Central memory CD4-positive, alpha-beta T cell (primary cell): Measurements from ENCODE around the gene NOS1AP.
"Not testable (repeated sequence)": the region's sequence is repeated elsewhere in the genome, so short reads cannot be mapped to it uniquely, and the experiment has no call there.

ENCODE experiments used
- DNase-seq: peaks from one replicate; pipeline ENCODE4 v3.0.0; 2022

The NOS1AP gene

DNA sequence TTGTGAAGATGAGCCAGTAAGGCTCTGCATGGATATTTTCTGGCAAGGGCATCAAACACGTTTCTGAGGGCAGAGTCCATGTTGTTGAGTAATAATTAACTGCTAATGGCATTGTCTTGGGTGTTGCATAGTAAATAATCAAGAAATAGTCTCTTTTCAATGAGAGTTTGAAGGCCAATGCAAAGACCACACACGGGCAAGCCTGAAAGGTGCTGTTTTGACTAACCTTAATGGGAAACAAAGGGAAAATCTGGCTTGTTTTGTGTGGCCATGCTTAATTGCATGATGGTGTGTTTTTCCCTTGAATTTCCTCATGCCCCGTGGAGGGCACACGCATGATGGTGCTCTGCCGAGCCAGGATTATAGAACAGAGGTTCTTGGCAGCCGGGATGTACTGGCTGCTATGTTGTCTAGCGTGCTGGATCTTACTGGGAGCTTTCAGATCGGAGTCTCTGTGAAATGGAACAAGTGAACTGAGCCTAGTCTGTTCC is 127.6 kb downstream of the NOS1AP start:
- DNase-seq = no peak

DNA sequence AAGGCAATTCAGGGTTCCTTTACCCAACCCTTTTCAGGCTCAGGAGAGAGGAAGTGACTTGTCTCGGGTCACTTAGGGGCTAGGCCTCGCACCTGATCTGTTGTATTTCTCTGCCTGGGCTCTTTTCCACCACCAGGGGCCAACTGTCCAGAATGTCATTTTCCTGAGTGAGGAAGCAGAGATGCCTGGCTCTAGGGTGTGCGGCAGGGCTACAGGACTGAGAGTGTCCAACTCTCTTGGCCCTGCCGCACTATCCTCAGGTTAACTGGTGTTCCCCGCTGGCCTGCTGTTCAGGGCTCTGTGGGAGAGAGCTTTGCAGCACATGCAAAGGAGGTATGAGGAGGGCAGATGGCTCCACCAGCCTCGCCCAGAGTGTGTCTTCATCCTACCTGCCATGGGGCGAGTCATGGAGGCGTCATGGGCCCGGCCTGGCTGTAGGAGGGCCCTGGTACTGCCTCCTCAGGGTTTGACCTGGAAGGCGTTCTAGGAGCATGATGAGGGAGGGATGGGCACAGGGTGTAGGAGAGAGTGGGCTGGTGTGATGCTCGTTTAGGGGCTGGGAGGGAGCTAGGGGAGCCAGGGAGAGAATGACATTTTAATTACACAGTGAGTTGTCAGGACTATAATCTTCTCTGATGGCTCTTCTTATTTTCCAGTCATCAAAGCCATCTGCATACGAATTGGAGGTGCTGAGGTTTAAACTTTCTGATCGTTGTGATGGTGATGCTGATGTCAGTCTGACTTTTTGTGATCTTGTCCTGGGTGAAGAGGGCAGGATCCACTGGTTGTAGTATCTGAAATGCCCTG is 128.3 kb downstream of the NOS1AP start:
- no peak for DNase-seq

DNA sequence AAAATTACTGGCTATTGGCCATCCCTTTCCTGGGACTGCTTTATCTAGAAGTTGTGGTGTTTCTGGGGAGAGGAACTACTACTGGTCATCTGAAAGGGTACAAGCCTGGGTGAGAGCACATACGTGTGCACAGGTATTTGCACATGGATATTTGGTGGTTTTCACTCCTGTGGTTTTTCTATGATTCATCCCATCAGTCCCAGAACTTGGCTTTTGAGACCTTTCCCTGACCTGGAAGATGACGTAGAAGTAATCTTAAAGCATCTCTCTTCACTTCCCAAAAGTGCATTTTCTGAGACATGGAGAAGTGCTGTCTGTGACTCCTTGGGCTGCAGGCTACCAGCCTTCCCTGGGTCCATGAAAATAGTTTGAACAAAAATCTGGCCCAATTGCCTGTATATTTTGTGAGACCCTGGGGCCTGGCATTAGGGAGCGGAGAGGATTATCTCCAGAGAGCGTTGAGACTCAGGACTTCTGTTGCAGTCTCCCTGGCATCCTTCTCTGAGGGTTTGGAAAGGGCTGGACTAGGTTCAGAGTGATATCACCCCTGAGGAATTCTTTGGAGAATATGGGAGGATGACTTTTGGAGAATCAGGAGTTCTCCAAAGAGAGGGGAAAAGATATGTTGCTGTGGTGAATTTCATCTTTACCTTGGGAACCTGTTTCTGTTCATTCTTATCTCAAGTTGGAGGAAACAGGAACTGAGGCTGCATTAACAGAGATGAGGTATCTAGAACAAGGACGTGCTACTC is 130.8 kb downstream of the NOS1AP start:
- DNase-seq = no peak

DNA sequence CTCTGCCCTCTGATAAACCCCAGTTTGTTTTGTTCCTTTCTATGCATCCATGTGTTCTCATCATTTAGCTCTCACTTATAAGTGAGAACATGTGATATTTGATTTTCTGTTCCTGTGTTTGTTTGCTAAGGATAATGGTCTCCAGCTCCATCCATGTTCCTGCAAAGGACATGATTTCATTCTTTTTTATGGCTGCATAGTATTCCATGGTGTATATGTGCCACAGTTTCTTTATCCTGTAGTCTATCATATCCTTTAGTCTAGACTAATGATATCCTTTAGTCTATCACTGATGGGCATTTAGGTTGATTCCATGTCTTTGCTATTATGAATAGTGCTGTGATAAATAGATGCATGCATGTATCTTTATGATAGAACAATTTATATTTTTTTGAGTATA is 131.6 kb downstream of the NOS1AP start:
- not testable (repeated sequence) for DNase-seq

DNA sequence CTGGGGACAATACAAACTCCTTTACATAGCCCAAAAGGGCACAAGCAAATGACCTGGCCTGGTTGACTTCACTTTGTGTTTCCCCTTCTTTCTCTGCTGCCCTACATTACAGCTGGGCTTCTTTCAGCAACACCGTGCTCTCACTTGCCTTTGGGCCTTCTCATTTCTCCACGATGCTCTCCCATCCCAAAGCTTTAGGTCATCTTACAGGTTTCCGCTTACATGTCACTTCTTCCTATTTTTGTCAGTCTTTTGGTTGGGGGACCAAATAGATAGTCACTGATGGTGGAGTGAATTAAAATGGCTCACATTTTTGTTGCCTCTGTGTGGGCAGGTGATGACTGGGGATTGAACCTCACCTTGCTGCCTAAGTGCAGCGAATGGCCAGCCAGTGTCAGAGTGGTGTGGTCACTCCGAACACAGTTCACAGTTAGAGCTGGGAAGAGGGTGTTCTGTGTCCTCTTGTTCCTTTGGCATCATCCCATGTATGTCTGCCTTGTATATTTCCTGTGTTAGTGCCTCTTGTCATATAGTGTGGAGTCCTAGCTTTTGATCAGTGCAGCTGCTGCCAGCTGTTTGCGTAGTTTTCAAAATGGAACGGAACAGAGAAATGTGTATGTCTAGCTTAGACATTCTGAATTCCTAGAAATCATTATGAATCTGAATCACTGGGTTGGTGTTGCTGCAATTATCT is 134.8 kb downstream of the NOS1AP start:
- no peak for DNase-seq

DNA sequence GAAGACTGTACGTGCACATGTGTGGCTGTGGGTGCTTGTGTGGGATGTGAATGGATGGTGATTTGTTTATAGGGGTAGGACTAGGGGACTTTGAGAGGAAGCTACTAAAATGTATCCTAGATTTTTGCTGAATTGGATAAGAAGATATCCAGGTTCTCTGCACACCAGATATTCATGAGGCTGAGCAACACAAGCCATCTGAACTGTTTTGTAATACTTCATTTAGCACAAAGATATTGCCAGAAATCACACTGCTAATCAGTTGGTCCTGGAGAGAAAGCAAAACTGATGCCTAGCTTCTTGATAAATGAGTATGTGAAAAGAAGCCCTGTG is 135.3 kb downstream of the NOS1AP start:
- no peak for DNase-seq

DNA sequence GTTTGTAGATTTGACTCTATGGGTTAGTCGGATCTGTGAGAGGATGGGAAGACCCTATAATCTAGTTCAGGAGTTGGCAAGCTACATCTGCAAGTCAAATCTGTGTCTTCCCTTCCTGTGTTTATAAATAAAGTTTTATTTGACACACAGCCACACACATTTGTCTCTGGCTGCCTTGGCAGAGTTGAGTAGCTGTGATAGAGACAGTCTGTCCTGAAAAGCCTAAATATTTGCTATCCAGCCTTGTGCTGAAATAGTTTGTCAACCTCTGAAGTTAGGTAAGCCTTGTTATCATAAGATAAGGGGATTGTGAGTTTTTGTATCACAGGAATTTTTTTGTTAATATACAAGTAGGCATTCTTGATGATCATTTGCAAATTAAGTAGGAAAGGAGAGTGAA is 136.8 kb downstream of the NOS1AP start:
- DNase-seq = no peak

DNA sequence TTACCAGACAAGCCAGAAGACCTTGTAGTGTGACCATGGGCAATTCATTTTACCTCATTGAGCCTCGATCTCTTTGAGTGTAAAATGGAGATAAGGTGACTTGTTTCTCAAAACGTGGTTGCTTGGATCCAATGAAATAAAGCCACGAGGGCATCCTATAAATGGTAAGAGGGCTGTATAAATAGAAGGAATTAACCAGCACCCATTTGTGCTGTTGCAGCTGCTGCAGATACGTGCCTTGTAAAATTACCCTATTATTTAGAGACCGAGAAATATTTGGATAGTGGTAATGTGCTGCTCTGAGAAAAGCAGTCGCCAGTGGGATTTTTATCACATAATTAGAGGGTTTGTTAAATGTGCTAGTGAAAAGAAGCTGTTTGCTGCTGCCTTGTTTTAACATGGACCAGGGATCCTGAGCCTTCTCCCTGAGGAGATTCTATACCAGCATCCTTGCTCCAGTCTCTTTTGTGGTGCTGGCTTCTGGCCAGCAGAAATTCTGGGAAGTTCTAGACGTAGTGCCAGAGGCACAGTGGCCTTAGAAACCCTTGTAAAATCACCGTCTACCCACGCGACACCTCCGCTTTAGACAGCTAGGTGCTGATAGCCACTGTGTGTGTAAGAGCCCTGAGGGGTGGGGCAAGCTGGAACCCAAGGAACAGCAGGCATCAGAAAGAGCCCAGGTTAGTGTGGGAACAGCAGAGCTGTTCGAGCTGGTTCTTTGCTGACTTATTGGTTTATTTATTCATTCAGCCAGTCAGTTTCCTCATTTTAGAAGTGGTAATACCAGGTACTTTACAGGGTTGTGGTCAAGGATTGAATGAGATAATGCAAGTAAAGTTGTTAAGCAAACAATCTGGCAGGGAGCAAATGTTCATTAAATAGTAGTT is 137.5 kb downstream of the NOS1AP start:
- DNase-seq = no peak

DNA sequence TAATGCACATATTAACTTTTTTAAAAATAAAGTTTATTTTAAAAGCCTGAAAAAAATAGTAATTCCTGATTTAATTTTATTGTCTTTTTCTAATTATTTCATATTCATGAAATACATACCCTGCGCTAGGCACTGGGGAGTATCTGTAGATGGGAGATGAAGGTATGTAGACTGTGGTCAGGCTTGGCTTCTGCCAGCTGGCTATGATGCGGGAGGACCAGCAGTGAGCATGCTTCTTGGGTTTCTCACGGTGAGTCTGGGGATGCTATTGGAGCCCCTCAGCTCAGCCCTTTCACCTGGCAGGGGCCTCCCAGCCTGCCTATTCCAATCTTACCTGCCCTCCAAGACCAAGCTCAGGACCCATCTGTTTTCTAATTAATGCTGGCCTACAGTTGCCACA is 138.4 kb downstream of the NOS1AP start:
- DNase-seq = no peak

DNA sequence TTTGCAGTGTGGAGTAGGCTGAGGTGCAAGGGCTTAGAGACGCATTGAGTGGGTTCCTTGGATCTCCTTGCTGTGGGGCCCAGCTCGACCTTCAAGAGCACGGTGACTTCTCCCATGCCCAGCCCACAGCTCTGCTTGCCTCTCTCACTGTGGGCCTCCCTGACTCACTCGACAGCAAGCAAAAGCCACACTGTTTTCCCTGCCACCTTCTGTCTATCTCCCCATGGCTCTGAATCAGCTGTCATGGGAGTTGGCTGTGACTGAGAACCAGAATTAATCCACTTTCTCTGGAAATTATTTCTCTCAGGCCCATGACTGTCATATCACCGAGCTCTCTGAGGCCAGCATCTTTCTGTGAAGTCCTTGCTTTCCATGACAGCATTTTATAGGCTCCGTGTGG is 140.7 kb downstream of the NOS1AP start:
- DNase-seq = no peak

DNA sequence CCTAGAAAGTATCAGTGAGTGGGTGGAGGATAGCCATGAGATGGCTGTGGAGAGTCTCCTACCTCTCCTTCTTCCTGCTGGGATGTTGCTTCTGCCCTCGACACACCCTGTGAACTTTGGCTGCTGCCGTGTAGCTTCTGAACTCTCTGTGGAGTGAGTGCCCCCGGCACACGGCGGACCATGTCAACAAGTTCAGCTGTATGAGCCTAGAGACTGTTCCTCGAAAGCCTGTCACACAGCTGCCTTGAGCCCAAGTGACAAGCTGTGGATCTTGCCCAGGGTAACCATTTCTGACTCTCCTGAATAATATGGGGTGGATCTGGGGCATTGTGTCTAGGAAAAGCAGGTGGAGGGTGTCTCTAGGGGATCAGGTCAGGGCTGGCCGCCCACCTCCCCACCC is 143.2 kb downstream of the NOS1AP start:
- no peak for DNase-seq

DNA sequence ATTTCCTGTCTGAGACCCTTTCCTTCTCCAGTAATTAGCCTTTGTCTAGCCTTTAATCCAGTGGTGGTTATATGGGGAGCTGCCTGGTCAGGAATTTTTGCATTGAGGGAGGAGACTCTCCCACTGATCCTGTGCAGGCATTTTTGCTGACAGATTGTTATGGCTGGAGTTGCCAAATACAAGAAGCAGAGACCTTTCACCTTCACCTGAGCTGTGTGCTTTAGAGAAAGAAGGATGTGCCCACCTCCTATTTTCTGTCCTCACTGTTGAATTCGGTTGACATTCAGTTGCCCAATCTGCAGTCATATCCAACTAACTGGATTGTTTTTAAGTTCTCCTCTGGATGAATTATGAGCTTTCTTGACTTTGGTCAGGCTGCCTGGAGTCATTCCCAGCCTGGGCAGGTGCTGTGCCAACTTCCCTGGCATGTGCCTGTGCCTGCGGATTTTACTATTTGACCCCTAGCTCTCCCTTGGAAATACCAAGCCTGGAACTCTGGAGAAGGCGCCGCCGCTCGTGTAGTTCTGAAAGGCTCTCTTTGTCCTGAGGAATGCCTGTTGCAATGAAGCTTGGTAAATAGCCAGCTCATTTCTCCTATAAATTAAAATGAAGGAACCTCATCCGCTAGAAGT is 143.9 kb downstream of the NOS1AP start:
- no peak for DNase-seq

DNA sequence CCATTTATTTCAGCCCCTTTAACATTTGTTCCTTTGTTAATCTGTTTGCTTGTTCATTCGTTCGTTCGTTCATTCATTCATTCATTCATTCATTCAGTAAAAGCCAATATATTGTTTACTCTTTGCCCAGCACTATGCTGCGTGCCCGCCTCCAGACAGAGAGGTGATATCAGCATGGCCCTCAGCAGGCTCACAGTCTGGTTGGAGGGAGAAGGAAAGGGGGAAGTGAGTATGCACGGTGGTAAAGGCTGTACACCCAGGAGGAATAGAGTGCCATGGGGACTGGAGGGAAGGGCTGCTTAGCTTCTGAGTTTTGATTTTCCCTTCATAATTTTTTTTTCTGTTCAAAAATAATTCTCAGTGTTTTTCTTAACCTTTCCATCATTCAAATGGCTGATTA is 144.7 kb downstream of the NOS1AP start:
- no peak for DNase-seq

DNA sequence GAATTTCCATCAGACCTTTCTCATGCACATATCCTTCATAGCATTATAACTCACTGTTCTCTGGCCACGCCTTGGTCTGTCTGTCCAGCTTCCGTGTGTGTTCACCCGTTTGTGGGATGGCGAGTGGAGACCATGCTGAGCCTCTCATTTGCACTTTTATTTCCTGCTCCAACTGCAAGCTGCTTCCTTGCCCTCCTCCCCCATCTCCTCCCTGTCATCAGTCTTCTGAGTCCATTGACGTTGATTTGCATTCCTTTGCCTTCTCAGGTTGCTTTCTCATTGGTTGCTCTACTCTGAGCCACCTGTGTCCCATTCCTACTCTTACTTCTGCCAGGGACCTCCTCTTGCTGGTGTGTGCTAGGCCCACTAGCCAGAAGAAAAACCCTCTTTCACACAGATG is 146.4 kb downstream of the NOS1AP start:
- DNase-seq = no peak

DNA sequence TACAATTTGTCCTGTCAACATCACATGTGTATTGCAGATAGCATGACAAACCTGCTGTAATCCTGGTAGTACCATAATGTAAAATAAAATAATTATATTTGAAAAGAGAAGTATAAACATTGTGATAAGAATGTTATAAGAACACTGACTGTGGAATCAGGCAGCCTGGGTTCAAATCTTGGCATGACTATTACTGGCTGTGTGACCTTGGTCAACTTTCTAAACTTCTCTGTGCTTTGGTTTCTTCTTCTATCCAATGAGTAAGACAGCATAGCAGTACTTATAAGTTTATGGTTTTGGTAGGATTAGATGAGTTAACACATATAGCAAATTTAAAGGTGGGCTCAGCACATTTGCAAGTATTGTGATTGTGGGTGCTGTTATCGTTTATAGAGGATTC is 147.1 kb downstream of the NOS1AP start:
- no peak for DNase-seq

DNA sequence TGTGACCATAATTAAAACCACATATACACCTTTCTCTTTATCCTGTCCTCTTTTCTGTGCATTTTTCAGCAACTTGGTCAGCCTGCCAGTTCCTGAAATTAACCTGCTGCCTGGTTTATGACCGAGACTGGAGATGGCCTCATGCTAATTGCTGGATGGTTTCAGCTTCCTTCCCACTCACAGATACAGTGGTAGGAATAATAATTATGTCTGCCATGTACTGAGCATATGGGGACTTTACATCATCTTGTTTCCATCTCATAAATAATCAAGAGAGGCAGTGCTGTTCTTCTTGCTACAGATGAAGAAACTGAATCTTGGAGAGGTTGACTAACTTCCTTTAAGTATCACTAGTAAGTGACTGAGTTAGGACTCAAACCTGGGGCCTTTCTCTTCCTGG is 148.2 kb downstream of the NOS1AP start:
- no peak for DNase-seq

DNA sequence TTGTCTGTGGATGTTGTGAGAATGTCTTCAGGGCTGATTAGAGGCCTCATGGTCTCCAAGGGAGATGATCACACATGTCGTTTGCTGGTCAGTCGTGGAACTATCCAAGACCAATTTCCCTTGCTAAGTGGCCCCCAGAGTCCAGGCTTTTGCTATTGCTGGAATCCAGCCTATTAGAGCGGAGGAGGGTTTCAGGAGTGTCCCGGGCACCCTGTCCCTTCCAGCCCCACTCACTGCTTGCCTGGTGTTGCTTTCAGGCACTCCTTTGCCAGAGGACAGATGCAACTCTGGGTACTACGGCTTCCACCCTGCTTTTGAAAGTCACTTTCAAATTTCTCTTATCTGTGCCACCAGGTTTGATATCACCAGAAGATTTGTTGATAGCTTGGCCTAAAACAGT is 149.1 kb downstream of the NOS1AP start:
- no peak for DNase-seq

DNA sequence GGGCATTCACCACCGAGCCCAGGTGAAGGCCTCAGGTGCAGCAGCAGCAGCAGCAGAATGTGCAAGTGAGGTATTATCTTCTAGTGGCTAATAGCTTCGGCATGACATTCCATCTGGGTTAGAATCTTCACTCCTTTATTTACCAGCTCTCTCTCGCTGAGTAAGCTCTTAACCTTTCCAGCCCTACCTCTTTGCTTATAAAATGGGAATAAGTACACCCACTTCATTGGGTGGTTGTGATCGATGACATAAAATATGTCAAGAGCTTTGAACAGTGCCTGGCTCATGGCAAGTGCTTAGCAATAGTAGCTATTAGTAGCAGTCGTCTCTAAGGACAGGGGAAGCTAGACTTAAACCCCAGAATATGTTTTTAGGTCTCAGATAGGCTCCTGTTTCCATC is 149.5 kb downstream of the NOS1AP start:
- DNase-seq = no peak

DNA sequence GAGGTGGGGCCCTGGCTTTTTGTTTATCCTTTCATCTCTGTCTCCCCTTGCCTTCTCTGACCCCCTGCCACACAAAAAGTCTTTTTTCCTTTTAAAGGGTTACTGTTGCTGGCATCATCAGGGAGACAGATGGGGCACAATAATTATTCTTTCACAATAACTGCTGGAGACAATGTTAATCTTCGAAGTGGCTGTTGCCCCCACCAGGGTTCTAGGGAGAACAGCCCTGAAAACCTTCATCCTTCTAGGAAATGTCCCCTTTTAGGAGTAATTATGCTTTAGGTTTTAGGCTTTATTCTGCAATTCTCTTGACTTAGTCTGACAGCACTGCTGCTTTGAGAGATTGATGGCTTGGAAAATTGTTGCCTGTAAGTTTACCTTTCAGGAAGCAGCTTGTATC is 150.0 kb downstream of the NOS1AP start:
- DNase-seq = no peak

DNA sequence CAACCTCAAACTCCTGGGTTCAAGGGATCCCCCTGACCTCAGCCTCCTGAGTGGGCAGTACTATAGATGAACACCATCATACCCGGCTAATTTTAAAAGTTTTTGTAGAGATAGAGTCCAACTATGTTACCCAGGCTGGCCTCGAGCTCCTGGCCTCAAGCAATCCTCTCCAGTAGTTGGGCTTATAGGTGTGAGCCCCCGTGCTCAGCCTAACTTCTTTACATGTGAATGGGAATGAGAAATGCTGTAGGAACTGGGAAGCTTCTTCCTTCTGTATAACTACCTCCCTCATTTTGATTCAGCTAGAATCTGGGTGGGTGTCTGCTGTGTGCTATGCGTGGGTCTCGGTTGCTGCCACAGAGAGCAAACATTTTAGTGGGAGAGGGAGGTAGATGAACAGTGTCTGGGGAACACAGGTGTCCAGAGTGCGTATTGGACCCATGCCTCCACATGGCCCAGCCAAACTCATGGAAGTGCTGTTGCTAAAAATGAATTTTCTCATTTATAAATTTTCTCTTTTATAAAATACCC is 150.6 kb downstream of the NOS1AP start:
- no peak for DNase-seq

DNA sequence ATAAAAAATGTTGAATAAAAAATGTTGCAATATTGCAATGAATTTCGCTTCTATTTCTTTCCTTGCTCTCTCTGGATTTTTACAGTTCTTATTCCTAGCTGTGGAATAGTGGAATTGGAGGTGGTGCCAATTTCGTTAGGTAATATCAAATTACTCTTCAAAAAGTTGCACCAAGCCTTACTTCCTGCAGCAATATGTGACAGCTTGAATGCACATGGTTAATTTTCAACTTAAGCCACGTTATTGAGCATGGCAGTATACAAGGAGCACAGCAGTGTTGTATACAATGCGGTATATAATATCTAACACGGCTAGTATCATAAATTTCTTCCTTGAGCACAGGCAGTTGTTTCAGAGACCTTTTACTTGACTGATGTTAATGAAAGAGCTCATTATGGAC is 152.5 kb downstream of the NOS1AP start:
- DNase-seq = no peak

DNA sequence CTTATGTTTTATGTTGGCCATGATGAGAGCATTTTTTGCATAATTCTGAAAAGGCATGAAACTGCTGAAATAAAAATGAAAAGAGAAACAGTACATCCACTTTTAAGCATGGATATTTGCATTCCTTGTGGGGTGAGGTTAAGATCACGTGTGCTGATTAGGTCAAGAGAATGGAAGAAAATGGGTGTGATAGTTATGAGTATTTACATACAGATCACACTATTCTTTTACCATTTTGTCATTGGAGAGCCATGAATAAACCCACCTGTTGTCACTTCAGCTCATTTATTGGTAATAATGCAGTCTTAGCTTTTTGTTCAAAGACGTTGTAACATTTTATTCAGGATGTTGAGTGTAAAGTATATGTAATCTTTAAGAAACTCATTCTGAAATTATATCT is 153.2 kb downstream of the NOS1AP start:
- DNase-seq = no peak
